Ascending aorta (tissue), 2 donors: ENCODE results near the gene EPM2AIP1. TPM values are rescaled to one million over a fixed set of nuclear protein-coding genes. Genes with fewer than 3 reads are reported as not detected.

Source experiments
- DNase-seq, 2 donors: peaks; one replicate each; pipeline ENCODE4 v3.0.0-alpha.2; 2019; ENCODE audit warnings: low spot score in 2 of 2
- H3K27ac ChIP-seq, 2 donors: fragments of 200-600 bp; sonication (generic); one replicate each; pipeline ENCODE4 v1.5.1; 2016 to 2017; ENCODE audit warnings: mild to moderate bottlenecking in 1 of 2
- H3K27me3 ChIP-seq: fragments of 200-600 bp; sonication (generic); one replicate; pipeline ENCODE4 v1.5.1; 2017
- H3K36me3 ChIP-seq, 2 donors: fragments of 200-600 bp; sonication (generic); one replicate each; pipeline ENCODE4 v1.5.1; 2016
- H3K4me1 ChIP-seq, 2 donors: fragments of 200-600 bp; sonication (generic); one replicate each; pipeline ENCODE4 v1.5.1; 2016 to 2017; ENCODE audit warnings: mild to moderate bottlenecking in 1 of 2
- H3K4me3 ChIP-seq, 2 donors: fragments of 200-600 bp; sonication (generic); one replicate each; pipeline ENCODE4 v1.5.1; 2016 to 2017; ENCODE audit warnings: mild to moderate bottlenecking in 1 of 2
- H3K9me3 ChIP-seq, 2 donors: fragments of 200-600 bp; sonication (generic); one replicate each; pipeline ENCODE4 v1.5.1; 2016
- intact Hi-C: fragments of 100-400 bp; cut with DNase I; formaldehyde crosslinking; loops from one replicate; pipeline ENCODE4 v1.15.1; 2023
- total RNA-seq: library from RNA; depleted of rRNA; stranded (reverse); fragments of >200 nt; gene quantifications from one replicate; pipeline ENCODE4 v1.1.0, GENCODE V29; 2016
- TF ChIP-seq, protein P1 (sequence below), 3 experiments: fragments of 200-600 bp in 2 of 3; fragments of 450-650 bp in 1 of 3; sonication (generic) in 2 of 3; IDR thresholded peaks; one replicate each; pipeline ENCODE4 v1.5.1; 2016 to 2019; ENCODE audit warnings: antibody characterized with exemption in 3 of 3, mild to moderate bottlenecking in 1 of 3, moderate library complexity in 1 of 3

Gene EPM2AIP1
- total RNA-seq, 1 donor from 2014 or later, result 1.9 TPM

GRCh38 chr3:37032961-37033360 lies 40.0 kb upstream of the EPM2AIP1 start:
- Histone ChIP-seq H3K27me3 (no peaks in the 10 kb centered on the region), H3K9me3 (peaks cover 0 to 12% of the 10 kb centered on the region in 2 donors), H3K27ac (peak overlapping the region; percentile 56 to 64), H3K4me1 (peaks cover 9 to 27% of the 10 kb centered on the region in 2 donors), H3K36me3 (peaks cover 5 to 21% of the 10 kb centered on the region in 2 donors), H3K4me3 (peak overlapping the region in 1 of 2 donors; percentile 36)
- DNase-seq, result no peak
- TF ChIP-seq, protein P1, sequence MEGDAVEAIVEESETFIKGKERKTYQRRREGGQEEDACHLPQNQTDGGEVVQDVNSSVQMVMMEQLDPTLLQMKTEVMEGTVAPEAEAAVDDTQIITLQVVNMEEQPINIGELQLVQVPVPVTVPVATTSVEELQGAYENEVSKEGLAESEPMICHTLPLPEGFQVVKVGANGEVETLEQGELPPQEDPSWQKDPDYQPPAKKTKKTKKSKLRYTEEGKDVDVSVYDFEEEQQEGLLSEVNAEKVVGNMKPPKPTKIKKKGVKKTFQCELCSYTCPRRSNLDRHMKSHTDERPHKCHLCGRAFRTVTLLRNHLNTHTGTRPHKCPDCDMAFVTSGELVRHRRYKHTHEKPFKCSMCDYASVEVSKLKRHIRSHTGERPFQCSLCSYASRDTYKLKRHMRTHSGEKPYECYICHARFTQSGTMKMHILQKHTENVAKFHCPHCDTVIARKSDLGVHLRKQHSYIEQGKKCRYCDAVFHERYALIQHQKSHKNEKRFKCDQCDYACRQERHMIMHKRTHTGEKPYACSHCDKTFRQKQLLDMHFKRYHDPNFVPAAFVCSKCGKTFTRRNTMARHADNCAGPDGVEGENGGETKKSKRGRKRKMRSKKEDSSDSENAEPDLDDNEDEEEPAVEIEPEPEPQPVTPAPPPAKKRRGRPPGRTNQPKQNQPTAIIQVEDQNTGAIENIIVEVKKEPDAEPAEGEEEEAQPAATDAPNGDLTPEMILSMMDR (IDR thresholded peaks at IDR 0.05), result no peak
- intact Hi-C loops, result loop anchor here (2.0 kb wide), 1 partner anchor 44 kb away; no protein-coding TSS in a partner anchor

GRCh38 chr3:37031096-37031682 lies 38.3 kb upstream of the EPM2AIP1 start:
- TF ChIP-seq, protein P1 (IDR thresholded peaks at IDR 0.05), result no peak
- intact Hi-C loops, result loop anchor here (2.0 kb wide), 1 partner anchor 24 kb away; no protein-coding TSS in a partner anchor
- Histone ChIP-seq H3K4me1 (peaks cover 9 to 27% of the 10 kb centered on the region in 2 donors), H3K36me3 (peaks cover 5 to 36% of the 10 kb centered on the region in 2 donors), H3K27me3 (no peaks in the 10 kb centered on the region), H3K4me3 (no peak overlapping the region), H3K9me3 (peaks cover 0 to 3% of the 10 kb centered on the region in 2 donors), H3K27ac (peak overlapping the region; percentile 64 to 74)
- no peak for DNase-seq

- intact Hi-C loops, result loop anchor here (2.0 kb wide), 1 partner anchor 24 kb away; no protein-coding TSS in a partner anchor
- H3K36me3 ChIP-seq, result peaks cover 3 to 36% of the 10 kb centered on the region in 2 donors
These were observed 37.7 kb upstream of the EPM2AIP1 start for GRCh38 chr3:37030588-37030987.

GRCh38 chr3:37029516-37030163 lies 36.7 kb upstream of the EPM2AIP1 start:
- Histone ChIP-seq H3K9me3 (no peaks in the 10 kb centered on the region), H3K4me3 (no peak overlapping the region), H3K4me1 (peaks cover 9 to 32% of the 10 kb centered on the region in 2 donors), H3K36me3 (peaks cover 0 to 31% of the 10 kb centered on the region in 2 donors), H3K27me3 (no peaks in the 10 kb centered on the region), H3K27ac (peak overlapping the region; percentile 64 to 74)
- TF ChIP-seq, protein P1 (IDR thresholded peaks at IDR 0.05), result no peak
- intact Hi-C loops, result loop anchor here (2.0 kb wide), 1 partner anchor 25 kb away; no protein-coding TSS in a partner anchor
- no peak for DNase-seq

More at GRCh38 chr3:37030588-37030987, 37.7 kb upstream of the EPM2AIP1 start:
- no peaks in the 10 kb centered on the region for H3K9me3 ChIP-seq
- peak overlapping the region; percentile 64 to 74 for H3K27ac ChIP-seq
- peaks cover 9 to 32% of the 10 kb centered on the region in 2 donors for H3K4me1 ChIP-seq
- no peaks in the 10 kb centered on the region for H3K27me3 ChIP-seq
- TF ChIP-seq, protein P1 (IDR thresholded peaks at IDR 0.05), result no peak
- H3K4me3 ChIP-seq, result no peak overlapping the region
- DNase-seq, result no peak

DNA sequence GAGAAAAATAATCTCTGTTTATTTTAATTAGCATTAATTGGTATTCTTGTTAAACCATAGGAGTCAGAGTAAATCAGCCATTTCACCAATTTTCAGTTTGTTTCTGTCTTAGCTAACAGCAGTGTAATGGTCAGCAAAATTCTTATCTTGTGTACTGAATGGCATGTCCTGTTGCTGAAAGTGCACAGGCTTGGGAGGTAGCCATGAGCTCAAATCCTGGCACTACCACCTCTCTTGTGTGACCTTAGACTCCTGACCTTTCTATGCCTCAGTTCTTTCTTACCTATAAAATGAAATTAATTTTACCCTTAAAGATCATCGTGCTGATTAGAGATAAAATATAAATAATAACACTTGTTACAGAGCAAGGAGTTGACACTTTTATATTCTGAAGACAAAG lies 36.2 kb upstream of the EPM2AIP1 start:
- intact Hi-C loops, result no loop called here
- no peak overlapping the region for H3K4me3 ChIP-seq
- H3K27ac ChIP-seq, result peak overlapping the region; percentile 23 to 64
- H3K9me3 ChIP-seq, result no peaks in the 10 kb centered on the region
- no peaks in the 10 kb centered on the region for H3K27me3 ChIP-seq
- TF ChIP-seq, protein P1 (IDR thresholded peaks at IDR 0.05), result no peak
- no peak for DNase-seq
- H3K36me3 ChIP-seq, result peaks cover 0 to 31% of the 10 kb centered on the region in 2 donors
- H3K4me1 ChIP-seq, result peaks cover 9 to 32% of the 10 kb centered on the region in 2 donors
